HCT116 (cell line): ENCODE measurements around the gene MSMP. TPM values are rescaled to one million over a fixed set of nuclear protein-coding genes. Genes with fewer than 3 reads are reported as not detected.

Experiments used
- ATAC-seq: fragments of 200-7000 bp; cut with Tn5 transposase; 2 replicates; pipeline ENCODE4 v1.9.1; 2020; ENCODE audit warnings: mild to moderate bottlenecking, moderate library complexity
- BruUV-seq: library from RNA; stranded (reverse); fragments of 400-500 nt; replicated peaks from 2 replicates; lab custom pipeline; 2021; lab: Mats Ljungman, UMichigan
- CTCF ChIA-PET: fragments of 300-600 bp; sonication (Branson Sonifier 250); formaldehyde crosslinking; loops from one replicate; lab custom pipeline; 2021; ENCODE audit warnings: antibody characterized with exemption; lab: Charles Lee
- POLR2A ChIA-PET: fragments of 300-600, 350-600 bp; sonication (Branson Sonifier 250); formaldehyde crosslinking; loops from one replicate; lab custom pipeline; 2021; ENCODE audit warnings: antibody characterized with exemption; lab: Charles Lee
- RAD21 ChIA-PET, 2 experiments: fragments of 300-600 bp; sonication (Branson Sonifier 250); formaldehyde crosslinking; loops; one replicate each; lab custom pipeline; 2023; ENCODE audit warnings: low total read pairs in 2 of 2; ENCODE audit not compliant: uncharacterized antibody in 2 of 2, unreplicated experiment in 2 of 2, low non-redundant PET in 1 of 2; lab: Charles Lee
- DNase-seq: peaks from one replicate; pipeline ENCODE4 v3.0.0-alpha.2; 2010; ENCODE audit warnings: low read depth, low spot score
- H2AFZ ChIP-seq: fragments of 200-600 bp; shearing (Covaris generic), sonication (generic); 2 replicates; pipeline ENCODE4 v1.6.1; 2017; ENCODE audit warnings: low read depth, mixed run types, mixed read lengths, antibody characterized with exemption, low read length; ENCODE audit not compliant: poor library complexity, severe bottlenecking
- H3K27ac ChIP-seq: 2 replicates; pipeline ENCODE4 v1.5.1; 2012; ENCODE audit warnings: low read depth, low read length
- H3K27me3 ChIP-seq: fragments of 200-600 bp; sonication (generic); 2 replicates; pipeline ENCODE4 v1.6.1; 2016; ENCODE audit warnings: mixed run types, low read length, mixed read lengths; ENCODE audit not compliant: insufficient read depth
- H3K36me3 ChIP-seq, 2 experiments: fragments of 200-500 bp in 1 of 2; fragments of 200-600 bp in 1 of 2; sonication (Bioruptor generic) in 1 of 2; sonication (generic) in 1 of 2; 2 replicates each; pipeline versions ENCODE4 v1.5.1 to v1.6.1; 2014 to 2016; ENCODE audit warnings: low read length in 2 of 2, inconsistent platforms in 1 of 2, mixed read lengths in 1 of 2, mixed run types in 1 of 2; ENCODE audit not compliant: insufficient read depth in 2 of 2, control insufficient read depth in 1 of 2
- H3K4me1 ChIP-seq, 2 experiments: fragments of 200-600 bp in 1 of 2; sonication (generic) in 1 of 2; 2 replicates each; pipeline versions ENCODE4 v1.5.1 to v1.6.1; 2012 to 2017; ENCODE audit warnings: low read length in 2 of 2, inconsistent platforms in 1 of 2, mild to moderate bottlenecking in 1 of 2, mixed read lengths in 1 of 2, mixed run types in 1 of 2, moderate library complexity in 1 of 2; ENCODE audit not compliant: insufficient read depth in 2 of 2, control insufficient read depth in 1 of 2
- H3K4me2 ChIP-seq: fragments of 200-600 bp; sonication (generic); 2 replicates; pipeline ENCODE4 v1.6.1; 2017; ENCODE audit warnings: mixed run types, low read length, mixed read lengths
- H3K4me3 ChIP-seq, 2 experiments: fragments of 200-600 bp in 1 of 2; sonication (generic) in 1 of 2; replicated peaks in 1 of 2; 2 replicates each; pipeline ENCODE4 v1.5.1; 2011 to 2016; ENCODE audit warnings: low read length in 2 of 2, control low read depth in 1 of 2, low read depth in 1 of 2, mild to moderate bottlenecking in 1 of 2, mixed read lengths in 1 of 2, mixed run types in 1 of 2
- H3K79me2 ChIP-seq: fragments of 200-600 bp; sonication (generic); 2 replicates; pipeline ENCODE4 v1.6.1; 2017; ENCODE audit warnings: mild to moderate bottlenecking, mixed run types, low read length, moderate library complexity, mixed read lengths; ENCODE audit not compliant: insufficient read depth
- H3K9ac ChIP-seq: fragments of 200-600 bp; sonication (generic); 2 replicates; pipeline ENCODE4 v1.6.1; 2016; ENCODE audit warnings: low read length, mixed read lengths
- H3K9me2 ChIP-seq: fragments of 200-600 bp; sonication (generic), shearing (Covaris generic); 2 replicates; pipeline ENCODE4 v1.6.1; 2017; ENCODE audit warnings: mixed run types, mild to moderate bottlenecking, moderate library complexity; ENCODE audit not compliant: insufficient read depth
- H3K9me3 ChIP-seq, 2 experiments: fragments of 200-500 bp in 1 of 2; fragments of 200-600 bp in 1 of 2; sonication (Bioruptor generic) in 1 of 2; sonication (generic) in 1 of 2; 2 replicates each; pipeline ENCODE4 v1.6.1; 2014 to 2017; ENCODE audit warnings: low read length in 2 of 2, mixed read lengths in 2 of 2, inconsistent platforms in 1 of 2, low read depth in 1 of 2, mild to moderate bottlenecking in 1 of 2, mixed run types in 1 of 2, moderate library complexity in 1 of 2; ENCODE audit not compliant: control insufficient read depth in 1 of 2, insufficient read depth in 1 of 2
- H4K20me1 ChIP-seq: fragments of 200-600 bp; sonication (generic), shearing (Covaris generic); 2 replicates; pipeline ENCODE4 v1.6.1; 2017; ENCODE audit warnings: mixed run types, mild to moderate bottlenecking, moderate library complexity; ENCODE audit not compliant: insufficient read depth
- ATF3 ChIP-seq: IDR thresholded peaks from 2 replicates; pipeline ENCODE4 v1.6.1; 2012
- CBX3 ChIP-seq: IDR thresholded peaks from 2 replicates; pipeline ENCODE4 v1.6.1; 2012; ENCODE audit warnings: low read depth
- CEBPB ChIP-seq: IDR thresholded peaks from 2 replicates; pipeline ENCODE4 v1.6.1; 2012; ENCODE audit warnings: low read depth
- CTCF ChIP-seq, 3 experiments: fragments of 200-600 bp in 1 of 3; sonication (generic) in 1 of 3; IDR thresholded peaks in 2 of 3; conservative IDR thresholded peaks in 1 of 3; 2 replicates each; pipeline ENCODE4 v1.5.1; 2012 to 2017; ENCODE audit warnings: low read depth in 2 of 3, low read length in 2 of 3, antibody characterized with exemption in 1 of 3, borderline replicate concordance in 1 of 3, control low read depth in 1 of 3, mild to moderate bottlenecking in 1 of 3, mixed read lengths in 1 of 3, mixed run types in 1 of 3, moderate library complexity in 1 of 3; ENCODE audit not compliant: insufficient read depth in 1 of 3
- ELF1 ChIP-seq: IDR thresholded peaks from 2 replicates; pipeline ENCODE4 v1.6.1; 2012; ENCODE audit warnings: low read depth, borderline replicate concordance
- EZH2 ChIP-seq: fragments of 200-600 bp; sonication (generic); IDR thresholded peaks from 2 replicates; pipeline ENCODE4 v1.6.1; 2017; ENCODE audit warnings: antibody characterized with exemption, mixed run types
- JUND ChIP-seq: IDR thresholded peaks from 2 replicates; pipeline ENCODE4 v1.6.1; 2012
- MAX ChIP-seq: IDR thresholded peaks from 2 replicates; pipeline ENCODE4 v1.6.1; 2012
- RAD21 ChIP-seq: IDR thresholded peaks from 2 replicates; pipeline ENCODE4 v1.6.1; 2012; ENCODE audit warnings: low read depth, mild to moderate bottlenecking
- SIN3A ChIP-seq: IDR thresholded peaks from 2 replicates; pipeline ENCODE4 v1.6.1; 2012; ENCODE audit warnings: low read depth
- SP1 ChIP-seq: IDR thresholded peaks from 2 replicates; pipeline ENCODE4 v1.6.1; 2012; ENCODE audit warnings: low read depth
- TCF7L2 ChIP-seq: IDR thresholded peaks from 2 replicates; pipeline ENCODE4 v1.7.0; 2011; ENCODE audit warnings: borderline replicate concordance, inconsistent platforms; ENCODE audit not compliant: insufficient read depth, insufficient read length; ENCODE audit errors: extremely low read depth
- YY1 ChIP-seq: IDR thresholded peaks from 2 replicates; pipeline ENCODE4 v1.6.1; 2011; ENCODE audit warnings: low read length, low read depth, moderate library complexity, mild to moderate bottlenecking; ENCODE audit not compliant: insufficient replicate concordance; ENCODE audit errors: extremely low read depth
- ZBTB33 ChIP-seq: IDR thresholded peaks from 2 replicates; pipeline ENCODE4 v1.6.1; 2011; ENCODE audit warnings: mild to moderate bottlenecking, low read length, moderate library complexity; ENCODE audit not compliant: insufficient replicate concordance; ENCODE audit errors: extremely low read depth
- ZFX ChIP-seq: fragments of 450-650 bp; IDR thresholded peaks from 2 replicates; pipeline ENCODE4 v1.6.1; 2017
- intact Hi-C: fragments of 100-400 bp; cut with micrococcal nuclease; formaldehyde crosslinking; loops from 2 replicates; pipeline ENCODE4 v1.10.0; 2022
- total RNA-seq: library from RNA; stranded (reverse); gene quantifications from one replicate; pipeline ENCODE4 v1.2.1, GENCODE V29; 2021; ENCODE audit not compliant: unreplicated experiment

Gene MSMP
- total RNA-seq, 1 experiment from 2014 or later: 1.2 TPM

GRCh38 chr9:35734096-35734495 is 20.0 kb downstream of the MSMP start:
- CTCF ChIA-PET: interaction anchor here (0.9 to 1.0 kb wide), 2 partner anchors 15 to 38 kb away, joined by 3 read pairs; partner anchors contain the start of genes GBA2 and RGP1
- peaks cover 22 to 36% of the 10 kb centered on the region in 2 experiments for H3K4me1 ChIP-seq
- peak overlapping the region; percentile 90; the same call in 1 of the 2 replicates for H3K27ac ChIP-seq
- H3K4me3 ChIP-seq: peak overlapping the region in 1 of 2 experiments; percentile 94; a peak in 2 of 4 replicates
- H3K9me3 ChIP-seq: no peaks in the 10 kb centered on the region
- peak overlapping the region; percentile 81 for H3K4me2 ChIP-seq
- H3K9ac ChIP-seq: no peak overlapping the region
- H3K9me2 ChIP-seq: no peaks in the 10 kb centered on the region
- no peak for TF ChIP-seq ZFX
- TF ChIP-seq JUND: no peak
- no peak for TF ChIP-seq EZH2
- TF ChIP-seq RAD21: no peak
- no peak for TF ChIP-seq SP1
- no peak for TF ChIP-seq CBX3
- TF ChIP-seq ATF3: no peak
- no peak for TF ChIP-seq TCF7L2
- TF ChIP-seq CEBPB: no peak
- no peak for TF ChIP-seq CTCF (IDR thresholded peaks at IDR 0.05 in 2 of 3, conservative IDR thresholded peaks at IDR 0.05 in 1 of 3; ENCODE audit: borderline replicate concordance in 1 of 3, insufficient read depth in 1 of 3, low read depth in 2 of 3, low read length in 2 of 3)
- TF ChIP-seq SIN3A: no peak
- no peak for TF ChIP-seq ZBTB33
- no peak for TF ChIP-seq MAX
- TF ChIP-seq YY1: no peak
- no peak for TF ChIP-seq ELF1
- RAD21 ChIA-PET: no interaction called here
- no peak for DNase-seq
- no TSS peak for BruUV-seq
- no peaks in the 10 kb centered on the region for H4K20me1 ChIP-seq
- H2AFZ ChIP-seq: no peak overlapping the region
- peaks cover 41% of the 10 kb centered on the region for H3K79me2 ChIP-seq
- POLR2A ChIA-PET: no interaction called here
- peaks cover 28 to 32% of the 10 kb centered on the region in 2 experiments for H3K36me3 ChIP-seq
- no peak for ATAC-seq
- intact Hi-C loops: no loop called here
- no peaks in the 10 kb centered on the region for H3K27me3 ChIP-seq
